WERI-Rb-1 (cell line): ENCODE data around the gene HCK.
"Not testable (repeated sequence)": the region's sequence is repeated elsewhere in the genome, so short reads cannot be mapped to it uniquely, and the experiment has no call there.

Source experiments
- DNase-seq: peaks from one replicate; pipeline ENCODE4 v3.0.0-alpha.2; 2020
- H3K27ac ChIP-seq: fragments of 250-450 bp; sonication (Bioruptor Pico); 2 replicates; pipeline ENCODE4 v1.5.1; 2020; ENCODE audit warnings: mild to moderate bottlenecking, moderate library complexity
- H3K27me3 ChIP-seq: fragments of 250-450 bp; sonication (Bioruptor Pico); 2 replicates; pipeline ENCODE4 v1.5.1; 2021; ENCODE audit warnings: mild to moderate bottlenecking, low read depth, moderate library complexity; ENCODE audit not compliant: insufficient read depth, severe bottlenecking
- H3K36me3 ChIP-seq: fragments of 250-450 bp; sonication (Bioruptor Pico); 2 replicates; pipeline ENCODE4 v1.5.1; 2020; ENCODE audit warnings: mild to moderate bottlenecking, moderate library complexity
- H3K4me3 ChIP-seq: 2 replicates; pipeline ENCODE4 v1.5.1; 2011; ENCODE audit warnings: low read depth, mild to moderate bottlenecking, control low read depth, low read length
- H3K9me3 ChIP-seq: fragments of 250-450 bp; sonication (Bioruptor Pico); 2 replicates; pipeline ENCODE4 v1.5.1; 2021; ENCODE audit warnings: mild to moderate bottlenecking, moderate library complexity; ENCODE audit not compliant: severe bottlenecking
- CTCF ChIP-seq: IDR thresholded peaks from 2 replicates; pipeline ENCODE4 v1.5.1; 2011; ENCODE audit warnings: low read depth, mild to moderate bottlenecking, control low read depth, inconsistent platforms, low read length

HCK gene

GRCh38 chr20:32033316-32033715 is 18.7 kb upstream of the HCK start:
- H3K9me3 ChIP-seq: no peaks in the 10 kb centered on the region
- no peak overlapping the region for H3K27ac ChIP-seq
- no peak overlapping the region for H3K4me3 ChIP-seq
- H3K36me3 ChIP-seq: peaks cover 4% of the 10 kb centered on the region; the same call in 1 of the 2 replicates
- DNase-seq: no peak
- no peaks in the 10 kb centered on the region for H3K27me3 ChIP-seq
- no peak for TF ChIP-seq CTCF

GRCh38 chr20:32033721-32034120 is 18.3 kb upstream of the HCK start:
- H3K27me3 ChIP-seq, DNase-seq, H3K9me3 ChIP-seq, H3K4me3 ChIP-seq, H3K36me3 ChIP-seq, H3K27ac ChIP-seq: not testable (repeated sequence)

GRCh38 chr20:32034581-32035425 is 17.2 kb upstream of the HCK start:
- H3K27me3 ChIP-seq: no peaks in the 10 kb centered on the region

GRCh38 chr20:32035426-32035779 is 16.6 kb upstream of the HCK start:
- no peak overlapping the region for H3K4me3 ChIP-seq
- no peak for TF ChIP-seq CTCF
- DNase-seq: no peak
- H3K27ac ChIP-seq: no peak overlapping the region
- no peaks in the 10 kb centered on the region for H3K9me3 ChIP-seq
- no peaks in the 10 kb centered on the region for H3K27me3 ChIP-seq
- no peaks in the 10 kb centered on the region for H3K36me3 ChIP-seq

More at GRCh38 chr20:32034581-32035425, 17.2 kb upstream of the HCK start:
- H3K36me3 ChIP-seq: no peaks in the 10 kb centered on the region
- H3K4me3 ChIP-seq: no peak overlapping the region
- DNase-seq: no peak
- H3K27ac ChIP-seq: no peak overlapping the region
- no peak for TF ChIP-seq CTCF
- no peaks in the 10 kb centered on the region for H3K9me3 ChIP-seq

GRCh38 chr20:32036252-32036651 is 15.8 kb upstream of the HCK start:
- H3K4me3 ChIP-seq: no peak overlapping the region

More at GRCh38 chr20:32036252-32036651, 15.8 kb upstream of the HCK start:
- Histone ChIP-seq H3K36me3 (no peaks in the 10 kb centered on the region), H3K27ac (no peak overlapping the region), H3K9me3 (no peaks in the 10 kb centered on the region), H3K27me3 (no peaks in the 10 kb centered on the region)
- no peak for TF ChIP-seq CTCF
- DNase-seq: no peak
